ENCODE results near the gene COMMD8. TPM values are rescaled to one million over a fixed set of nuclear protein-coding genes. Genes with fewer than 3 reads are reported as not detected.
"Not testable (repeated sequence)": the region's sequence is repeated elsewhere in the genome, so short reads cannot be mapped to it uniquely, and the experiment has no call there.

The COMMD8 gene
- 17.8 TPM for total RNA-seq

DNA sequence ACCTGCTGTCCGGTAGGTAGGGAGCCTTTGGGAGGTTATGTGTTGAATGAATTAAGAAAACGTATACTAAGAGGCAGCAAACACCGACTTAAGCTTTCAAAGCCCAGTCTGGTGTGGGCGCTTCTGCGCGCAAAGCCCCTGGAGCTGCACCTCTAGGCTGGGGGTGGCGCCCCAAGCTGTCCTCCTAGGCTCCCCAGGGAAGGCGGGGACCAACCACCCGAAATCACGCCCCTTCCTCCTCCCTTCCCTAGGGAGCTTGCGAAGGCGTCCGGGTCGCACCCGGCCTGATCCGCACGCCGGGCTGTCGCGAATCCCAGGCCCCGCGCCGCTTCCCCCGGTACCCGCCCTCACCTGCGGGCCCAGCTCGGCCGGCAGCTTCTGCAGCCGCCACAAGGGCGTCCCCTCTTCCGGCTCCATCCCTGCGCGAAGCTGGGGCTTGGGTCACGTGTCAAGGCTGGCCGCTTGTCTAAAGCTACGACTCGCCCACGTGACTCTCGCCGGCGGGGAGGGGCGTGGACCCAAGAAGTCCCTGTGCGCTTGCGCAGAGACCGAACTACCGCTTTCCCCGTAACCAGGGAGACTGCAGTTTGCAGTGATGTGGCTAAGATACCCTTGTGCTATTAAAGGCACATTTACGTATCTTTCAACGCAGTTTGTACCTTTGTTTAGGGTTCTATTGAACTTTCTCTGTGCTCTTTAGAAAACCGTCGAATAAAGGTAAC lies at the start of gene COMMD8:
COMMD8 (minus strand) TSS at position 468 of the 722 bp plus-strand sequence; CDS start at position 417, 51 bp downstream.
- DNase-seq (ENCODE audit: low spot score), result peak; percentile 97

DNA sequence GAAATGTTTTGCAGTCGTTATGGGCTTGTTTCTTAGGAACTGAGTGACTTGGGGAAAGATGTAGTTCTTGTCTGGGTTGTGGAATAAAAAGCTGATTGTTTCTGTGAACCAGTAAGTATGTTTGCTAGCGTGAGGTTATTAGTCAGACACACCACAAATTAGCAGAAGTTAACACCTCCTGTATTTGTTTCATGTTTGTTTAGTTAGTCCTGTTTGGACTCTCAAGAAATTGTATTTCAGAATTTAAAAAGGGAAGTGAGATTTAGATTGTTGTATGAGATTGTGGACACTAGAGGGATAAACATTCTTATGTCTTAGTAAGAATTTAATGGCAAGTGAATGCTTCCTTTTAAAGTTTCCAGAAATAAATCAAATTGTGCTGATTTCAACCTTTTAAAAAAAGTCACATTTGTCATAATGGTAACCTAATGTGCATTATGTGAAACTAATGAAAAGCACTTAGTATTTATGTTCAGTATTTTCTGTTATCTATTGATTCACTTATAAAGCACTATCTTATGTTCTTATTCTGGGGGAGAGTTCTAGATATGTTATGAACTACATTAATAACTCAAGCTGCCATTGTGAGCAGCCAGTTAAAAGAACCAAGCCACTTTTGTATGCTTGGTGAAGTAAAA lies 47.1 kb upstream of the COMMD8 start:
- DNase-seq (ENCODE audit: low spot score), result no peak

DNA sequence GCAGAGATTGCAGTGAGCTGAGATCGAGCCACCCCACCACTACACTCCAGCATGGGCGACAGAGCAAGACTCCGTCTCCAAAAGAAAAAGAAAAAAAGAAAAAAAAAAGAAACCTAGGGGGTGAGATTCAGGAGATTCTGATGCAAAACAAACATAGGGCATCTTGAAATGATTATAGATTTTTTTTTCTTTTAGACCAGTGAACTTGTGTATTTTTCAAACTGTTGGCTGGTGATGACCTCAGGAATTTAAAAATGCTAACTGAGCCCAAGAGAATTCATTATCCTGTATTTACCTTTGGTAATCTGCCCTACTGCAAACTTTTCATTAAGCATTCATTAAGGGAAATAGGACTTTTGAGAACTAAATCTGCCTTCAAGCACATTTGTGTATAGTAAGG lies 42.2 kb upstream of the COMMD8 start:
- DNase-seq (ENCODE audit: low spot score), result no peak

DNA sequence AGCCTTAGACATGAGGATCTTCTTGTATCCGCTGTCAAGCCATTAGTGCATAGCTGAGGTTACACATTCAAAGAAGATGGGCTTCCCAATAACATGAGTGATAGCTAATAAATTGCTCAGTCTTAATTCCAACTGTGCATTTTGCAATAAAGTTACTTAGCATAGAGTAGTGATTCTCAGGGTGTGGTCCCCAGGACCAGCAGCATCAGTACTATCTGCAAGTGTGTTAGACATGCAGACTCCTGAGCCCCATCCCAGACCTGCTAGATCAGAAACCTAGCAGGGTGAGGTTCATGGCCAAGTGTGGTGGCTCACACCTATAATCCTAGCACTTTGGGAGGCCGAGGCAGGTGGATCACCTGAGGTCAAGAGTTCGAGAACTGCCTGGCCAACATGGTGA lies 41.6 kb upstream of the COMMD8 start:
- no peak for DNase-seq (ENCODE audit: low spot score)

DNA sequence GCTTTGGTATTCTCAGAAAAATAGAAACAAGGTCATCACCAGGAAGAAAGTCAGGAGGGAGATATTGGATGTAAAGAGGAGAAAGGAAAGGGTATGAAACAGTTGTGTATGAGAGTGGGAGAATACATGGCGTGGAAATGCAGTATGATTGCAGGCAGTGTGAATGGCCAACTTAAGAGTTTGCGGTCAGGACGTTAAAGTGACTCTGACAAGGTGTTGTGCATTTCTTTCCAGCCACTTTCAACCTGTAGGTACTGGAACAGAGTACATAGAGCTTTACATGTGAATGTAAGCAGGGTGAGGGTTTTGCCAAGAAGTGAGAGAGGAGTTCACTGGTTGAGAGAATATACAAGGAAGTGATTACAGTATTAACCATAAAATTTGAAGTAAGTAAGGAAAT lies 37.3 kb upstream of the COMMD8 start:
- no peak for DNase-seq (ENCODE audit: low spot score)

DNA sequence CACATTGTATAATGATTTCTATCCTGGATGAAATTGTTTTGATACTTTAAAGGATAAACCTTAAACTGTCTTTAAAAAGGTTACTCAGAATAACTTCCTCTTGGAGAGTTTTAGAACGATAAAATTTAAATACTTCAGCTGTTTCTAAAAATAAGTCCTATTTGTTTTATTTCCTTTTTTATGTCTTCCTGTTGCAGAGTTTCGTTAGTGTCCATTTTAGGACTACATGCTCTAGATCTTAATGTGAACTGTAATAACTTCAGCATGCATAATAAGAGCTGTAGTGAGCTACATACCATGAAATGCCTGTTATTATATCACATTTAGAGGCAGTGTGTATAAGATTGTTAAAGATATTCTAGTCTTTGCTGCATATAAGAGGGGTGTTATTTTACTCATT lies 36.2 kb upstream of the COMMD8 start:
- DNase-seq (ENCODE audit: low spot score), result no peak

DNA sequence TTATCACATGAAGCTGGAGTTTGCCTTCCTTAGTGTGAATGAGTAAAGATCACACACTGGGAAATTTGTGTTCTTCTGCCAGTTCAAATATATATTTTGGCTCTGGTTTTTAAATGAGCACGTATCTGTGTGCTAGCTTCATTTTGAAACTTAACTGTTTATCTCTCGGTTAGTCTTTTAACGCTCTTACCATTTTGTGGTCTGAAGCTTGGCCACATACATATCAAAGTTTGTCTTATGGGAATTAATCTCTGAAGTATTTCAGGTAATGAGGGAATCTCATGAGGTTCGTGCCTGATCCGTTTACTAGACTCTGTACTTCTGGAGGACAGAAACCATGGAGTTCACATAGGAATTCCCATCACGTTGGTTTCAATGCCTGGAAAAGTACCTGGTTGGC lies 35.4 kb upstream of the COMMD8 start:
- no peak for DNase-seq (ENCODE audit: low spot score)

DNA sequence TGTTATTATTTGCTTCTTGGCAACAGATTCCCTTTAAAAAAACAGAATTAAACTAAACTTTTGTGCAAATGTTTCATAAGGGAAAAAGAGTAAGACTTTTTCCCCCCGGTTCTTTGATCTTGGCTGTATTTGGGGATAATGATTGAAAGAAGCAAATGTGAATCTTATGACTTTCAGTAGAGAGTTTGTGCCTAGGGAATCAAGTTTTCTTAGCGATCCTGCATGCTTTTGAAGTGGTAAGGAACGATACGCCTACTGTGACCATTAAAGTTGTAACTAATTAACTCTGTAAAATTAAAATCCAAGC lies 30.6 kb upstream of the COMMD8 start:
- DNase-seq (ENCODE audit: low spot score), result no peak

DNA sequence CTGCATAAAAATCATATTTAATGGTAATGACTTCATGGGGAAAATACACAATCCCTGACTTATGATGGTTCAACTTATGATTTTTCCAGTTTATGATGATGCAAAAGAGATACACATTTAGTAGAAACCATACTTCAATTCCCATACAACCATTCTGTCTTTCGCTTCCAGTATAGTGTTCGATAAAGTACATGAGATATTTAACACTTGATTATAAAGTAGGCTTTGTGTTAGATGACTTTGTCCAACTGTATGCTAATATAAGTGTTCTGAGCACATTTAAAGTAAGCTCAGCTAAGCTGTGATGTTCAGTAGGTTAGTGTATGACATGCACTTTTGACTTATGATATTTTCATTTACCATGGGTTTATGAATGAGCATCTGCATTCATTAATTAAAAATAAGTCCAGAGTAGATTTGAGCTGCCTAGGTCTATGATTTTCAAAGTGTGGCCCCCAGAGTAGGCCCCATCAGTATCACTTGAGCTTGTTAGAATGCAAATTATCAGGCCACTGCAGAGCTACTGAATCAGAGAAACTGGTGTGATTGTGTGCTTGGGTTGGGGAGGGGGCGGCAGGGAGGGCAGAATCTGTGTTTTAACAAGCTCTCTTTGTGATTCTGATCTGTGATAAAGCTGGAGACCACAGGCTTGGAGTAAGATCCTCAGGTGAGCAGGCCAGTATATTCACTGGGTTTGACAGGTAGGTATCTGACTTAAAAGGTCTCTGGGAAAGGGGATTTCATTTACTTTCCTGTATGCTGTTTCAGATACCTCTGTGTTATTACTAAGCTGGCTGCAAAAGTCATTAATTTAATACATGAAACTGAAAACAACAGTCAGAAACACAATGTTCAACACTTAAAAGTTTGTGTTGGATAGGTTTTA lies 30.0 kb upstream of the COMMD8 start:
- DNase-seq (ENCODE audit: low spot score), result no peak

DNA sequence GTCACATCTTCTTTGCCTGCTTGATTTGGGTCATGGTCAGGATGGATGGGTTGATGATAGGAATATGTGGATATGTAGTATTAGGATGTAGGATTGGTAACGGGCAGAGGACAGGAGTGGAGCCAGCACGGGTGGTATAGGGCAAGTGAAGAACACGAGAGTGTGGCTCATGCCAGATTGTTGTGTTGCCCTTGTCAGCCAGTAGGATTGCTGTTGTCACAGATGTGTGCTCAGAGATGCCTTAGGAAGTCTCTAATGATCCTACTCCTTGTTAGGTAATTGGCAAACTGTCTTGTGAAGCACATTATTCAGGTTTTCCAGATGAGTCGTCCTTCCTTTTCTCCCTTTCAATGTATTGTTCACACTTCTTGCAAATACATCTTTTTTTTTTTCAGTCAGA lies 27.0 kb upstream of the COMMD8 start:
- DNase-seq (ENCODE audit: low spot score), result no peak

DNA sequence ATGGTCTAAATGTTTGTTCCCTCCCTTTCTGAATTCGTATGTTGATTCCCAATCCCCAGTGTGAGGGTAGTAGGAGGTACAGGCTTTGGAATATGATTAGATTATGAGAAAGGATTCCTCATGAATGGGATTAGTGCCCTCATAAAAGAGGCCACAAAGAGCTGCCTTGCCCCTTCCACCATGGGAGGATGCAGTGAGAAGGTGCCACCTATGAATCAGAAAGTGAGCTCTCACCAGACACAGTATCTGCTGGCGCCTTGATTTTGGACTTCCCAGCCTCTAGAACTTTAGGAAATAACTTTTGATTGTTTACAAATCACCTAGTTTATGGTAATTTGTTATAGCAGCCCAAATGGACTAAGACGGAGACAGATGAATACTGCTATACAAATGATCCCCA lies 25.2 kb upstream of the COMMD8 start:
- DNase-seq (ENCODE audit: low spot score), result no peak

DNA sequence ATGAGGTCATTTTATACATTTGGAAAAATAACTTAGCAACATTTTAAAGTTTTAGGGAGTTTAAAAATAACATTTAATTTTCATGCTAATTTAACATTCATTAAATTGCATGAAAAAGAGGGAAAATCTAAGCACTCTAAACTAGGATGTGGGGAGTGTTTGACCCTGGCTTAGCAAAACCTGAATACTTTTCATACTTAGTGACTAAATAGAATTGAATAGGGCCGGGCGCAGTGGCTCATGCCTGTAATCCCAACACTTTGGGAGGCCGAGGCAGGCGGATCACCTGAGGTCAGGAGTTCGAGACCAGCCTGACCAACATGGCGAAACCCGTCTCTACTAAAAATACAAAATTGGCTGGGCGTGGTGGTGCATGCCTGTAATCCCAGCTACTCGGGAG lies 23.2 kb upstream of the COMMD8 start:
- DNase-seq (ENCODE audit: low spot score), result not testable (repeated sequence)

DNA sequence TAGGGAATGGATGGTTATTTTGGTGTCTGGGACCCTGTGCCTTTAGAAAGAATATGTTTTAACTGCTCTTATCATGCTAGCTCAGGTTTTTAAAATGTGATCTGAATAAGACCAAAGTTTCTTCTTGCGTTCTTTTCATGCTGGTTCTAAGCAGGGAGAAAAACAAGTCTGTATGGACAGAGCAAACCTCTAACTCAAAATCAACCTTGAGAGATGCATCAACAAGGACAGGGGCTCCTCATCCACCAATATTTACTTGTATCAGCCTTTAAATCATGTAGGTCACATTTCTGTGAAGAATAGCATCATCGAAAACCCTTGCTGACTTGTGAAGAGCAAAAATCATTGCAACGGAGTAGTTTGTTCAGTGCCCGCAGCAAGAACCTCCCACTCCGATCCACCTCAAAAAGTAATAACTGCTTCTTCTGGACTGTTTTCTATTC lies 22.8 kb upstream of the COMMD8 start:
- no peak for DNase-seq (ENCODE audit: low spot score)

DNA sequence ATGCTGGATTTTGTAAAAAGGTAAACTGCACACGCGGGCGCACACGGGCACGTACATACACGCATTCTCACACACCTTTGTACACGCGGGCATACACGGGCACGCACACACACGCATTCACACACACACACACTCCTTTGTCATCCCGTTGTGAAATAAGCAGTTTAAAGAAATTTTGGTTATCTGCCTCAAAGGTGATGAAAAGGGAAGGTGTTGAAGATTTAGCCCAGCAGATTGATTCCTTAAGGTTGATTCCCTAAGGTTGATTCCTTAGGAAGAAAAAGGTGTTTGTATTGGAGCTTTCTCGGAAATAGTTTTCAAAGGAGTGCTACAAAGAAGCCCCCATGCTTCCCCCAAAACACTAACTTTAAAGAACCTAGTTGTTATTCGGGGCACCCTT lies 22.3 kb upstream of the COMMD8 start:
- no peak for DNase-seq (ENCODE audit: low spot score)

DNA sequence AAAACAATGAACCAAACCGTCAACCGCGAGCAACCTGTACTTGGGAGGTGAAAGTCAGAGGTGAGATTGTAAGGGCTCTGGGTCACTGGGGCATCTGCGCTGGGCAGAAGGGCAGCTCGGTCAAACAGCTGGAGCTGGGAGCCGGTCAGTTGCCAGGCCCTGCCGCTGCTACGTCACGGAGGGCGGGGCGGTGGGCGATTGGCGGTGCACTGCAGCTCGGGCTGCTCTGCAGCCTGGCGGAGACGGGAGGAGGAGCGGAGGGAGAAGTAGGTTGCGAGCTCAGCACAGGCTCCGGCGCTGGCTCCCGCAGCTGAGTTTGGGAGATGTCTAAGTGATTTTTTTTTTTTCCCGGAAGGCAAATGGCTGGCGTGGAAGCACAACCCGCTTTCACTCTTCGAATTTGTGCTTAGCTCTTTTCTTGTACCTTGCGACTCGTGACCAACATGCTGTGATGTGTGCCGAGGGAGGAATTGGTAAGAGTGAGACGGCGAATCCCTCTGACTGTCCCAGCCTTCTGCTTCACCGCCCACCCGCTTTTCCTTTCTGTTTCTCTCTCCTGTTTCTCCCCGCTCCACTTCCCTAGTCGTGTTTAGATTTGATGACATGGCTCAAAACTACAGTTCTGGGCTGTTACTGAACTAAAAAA lies 21.7 kb upstream of the COMMD8 start, which contains the start of gene ATP10D:
ATP10D (plus strand) TSS at position 229 of the 646 bp plus-strand sequence. CDS start 27,266 bp downstream, outside the sequence.
- peak; percentile 95 for DNase-seq (ENCODE audit: low spot score)

DNA sequence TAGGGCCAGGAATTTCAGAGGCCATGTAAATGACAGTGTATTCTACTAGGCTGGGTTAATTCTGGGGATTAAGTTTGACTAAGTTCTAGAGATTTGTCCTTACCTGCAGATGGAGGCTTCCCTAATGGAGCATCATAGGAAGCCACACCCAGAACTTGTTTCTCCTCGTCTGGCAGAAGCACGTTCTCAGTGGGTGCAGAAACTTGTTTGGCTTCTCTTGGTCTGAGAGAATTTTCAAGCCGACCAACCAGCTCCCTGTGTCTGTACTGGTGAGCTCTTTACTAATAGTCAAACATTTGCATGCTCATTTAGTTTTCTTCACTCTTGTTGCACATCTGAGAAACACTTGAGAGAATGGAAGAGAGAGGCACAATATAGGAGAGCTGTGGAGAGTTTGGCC lies 20.7 kb upstream of the COMMD8 start:
- DNase-seq (ENCODE audit: low spot score), result no peak

DNA sequence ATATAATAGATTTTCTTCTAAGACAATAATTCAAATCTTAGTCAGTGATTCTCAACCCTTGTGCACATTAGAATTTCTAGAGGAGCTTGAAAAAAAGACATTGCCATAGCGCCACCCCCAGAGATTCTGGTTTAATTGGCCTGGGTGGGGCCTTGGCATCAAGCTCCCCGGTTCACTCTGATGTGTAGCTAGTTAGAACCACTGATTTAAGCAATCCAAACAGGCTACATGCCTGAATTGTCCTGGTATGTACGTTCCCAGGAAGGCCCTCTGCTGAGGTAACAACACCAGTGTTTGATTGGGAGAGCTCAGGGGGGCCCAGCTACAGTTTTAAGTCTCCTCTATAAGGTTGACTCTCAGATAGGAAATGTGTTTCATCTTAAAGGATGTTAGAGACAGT lies 20.2 kb upstream of the COMMD8 start:
- DNase-seq (ENCODE audit: low spot score), result no peak

DNA sequence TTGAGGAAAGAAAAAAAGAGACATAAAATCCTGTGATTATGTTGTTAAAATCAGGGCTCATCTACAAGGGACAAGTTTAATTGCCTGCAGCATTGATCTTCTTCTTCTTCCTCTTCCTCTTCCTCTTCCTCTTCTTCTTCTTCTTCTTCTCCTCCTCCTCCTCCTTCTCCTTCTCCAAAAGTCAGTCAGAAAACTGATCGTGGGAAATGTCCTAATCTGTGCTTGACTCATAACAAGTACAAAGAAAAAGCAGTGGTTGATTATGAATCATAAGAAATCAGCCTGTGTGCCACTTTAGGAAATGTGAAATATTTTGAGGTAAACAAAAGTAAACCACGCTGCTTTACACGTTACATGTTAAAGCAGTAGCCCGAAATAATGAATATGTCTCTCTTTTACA lies 18.8 kb upstream of the COMMD8 start:
- no peak for DNase-seq (ENCODE audit: low spot score)

DNA sequence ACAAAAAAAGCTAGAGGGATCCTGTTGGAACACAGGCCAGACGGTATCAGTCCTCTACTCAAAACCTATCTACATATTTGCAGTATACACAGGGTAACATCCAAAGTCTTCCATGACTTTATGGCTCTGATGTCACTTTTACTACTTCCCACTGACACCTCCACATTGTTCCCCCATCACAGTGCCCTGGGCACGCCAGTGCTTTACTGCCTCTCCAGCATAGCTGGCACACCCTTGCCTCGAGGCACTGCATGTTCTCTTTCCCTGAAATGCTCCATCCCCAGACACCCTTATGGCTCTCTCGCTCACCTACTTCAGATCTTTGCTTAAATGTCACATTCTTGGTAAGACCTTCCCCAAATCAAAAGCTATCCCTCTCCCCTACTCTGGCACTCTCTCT lies 15.3 kb upstream of the COMMD8 start:
- DNase-seq (ENCODE audit: low spot score), result no peak

DNA sequence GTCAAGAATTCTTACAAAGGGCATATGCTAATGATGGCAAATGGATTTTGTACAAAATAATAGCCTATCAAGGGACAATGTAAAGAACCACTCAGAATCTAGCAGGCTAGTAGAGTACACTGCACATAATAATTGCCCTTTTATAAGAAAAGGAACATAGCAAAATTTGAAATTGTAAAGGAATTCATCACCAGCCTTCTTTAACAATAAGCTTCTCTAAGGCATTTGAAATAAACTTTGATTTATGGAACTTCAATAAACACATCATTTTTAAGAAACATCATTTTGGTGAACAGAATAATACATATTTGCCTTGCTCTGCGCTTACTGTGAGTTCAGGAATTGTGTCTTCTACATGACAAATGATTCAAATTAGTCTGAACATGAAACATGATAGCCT lies 11.9 kb upstream of the COMMD8 start:
- no peak for DNase-seq (ENCODE audit: low spot score)

DNA sequence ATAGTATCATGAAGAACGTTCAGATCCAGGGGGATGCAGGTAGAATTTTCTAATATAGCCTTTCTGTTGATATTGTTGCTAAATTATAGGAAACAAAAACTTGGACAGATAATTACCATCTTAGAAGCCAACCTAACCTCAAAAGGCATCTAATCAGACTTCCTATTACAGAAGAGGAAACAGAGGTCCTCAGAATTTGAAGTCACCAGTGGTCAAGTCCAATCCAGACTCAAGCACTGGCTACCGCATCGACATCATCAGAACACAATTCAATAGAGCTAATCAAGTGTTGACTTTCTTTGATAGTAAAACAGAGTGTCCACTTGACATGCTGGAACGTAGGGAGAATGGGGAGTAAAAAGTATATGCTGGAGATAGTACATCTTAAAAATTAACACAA lies 11.3 kb upstream of the COMMD8 start:
- no peak for DNase-seq (ENCODE audit: low spot score)

DNA sequence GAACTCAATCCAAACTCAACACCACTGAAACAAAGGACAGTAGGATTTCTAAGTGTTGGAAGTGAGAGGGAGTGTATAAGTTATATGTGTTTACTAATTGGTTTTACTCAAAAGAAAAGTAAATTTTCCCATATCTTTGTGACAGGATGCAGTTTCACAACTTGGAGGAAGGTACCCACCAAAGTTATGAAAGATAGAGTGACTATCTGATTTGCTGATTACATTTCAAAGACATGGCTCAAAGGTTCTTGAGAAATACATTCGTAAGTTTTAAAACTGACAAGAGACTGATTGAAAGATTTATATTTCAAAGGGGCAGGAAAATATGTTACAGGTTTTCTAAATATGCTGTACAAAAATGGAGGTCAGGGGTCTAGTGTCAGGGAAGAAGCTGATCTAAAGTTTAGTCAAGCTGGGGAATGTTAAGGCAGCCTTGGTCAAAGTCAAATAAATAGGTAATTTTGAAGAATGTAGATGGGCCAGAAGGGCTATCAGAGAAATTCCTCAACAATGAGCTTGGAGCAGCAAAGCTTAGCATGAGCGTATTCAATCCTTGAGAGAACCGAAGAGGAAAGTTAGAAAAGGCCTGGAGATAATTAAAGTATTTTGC lies 9.7 kb upstream of the COMMD8 start:
- no peak for DNase-seq (ENCODE audit: low spot score)

All from mucosa of gallbladder (tissue), 1 donor.